ENCODE results near the gene MID1. TPM values are rescaled to one million over a fixed set of nuclear protein-coding genes. Genes with fewer than 3 reads are reported as not detected.

MID1 gene
- total RNA-seq, 1 experiment from 2014 or later = 11.8 TPM

DNA sequence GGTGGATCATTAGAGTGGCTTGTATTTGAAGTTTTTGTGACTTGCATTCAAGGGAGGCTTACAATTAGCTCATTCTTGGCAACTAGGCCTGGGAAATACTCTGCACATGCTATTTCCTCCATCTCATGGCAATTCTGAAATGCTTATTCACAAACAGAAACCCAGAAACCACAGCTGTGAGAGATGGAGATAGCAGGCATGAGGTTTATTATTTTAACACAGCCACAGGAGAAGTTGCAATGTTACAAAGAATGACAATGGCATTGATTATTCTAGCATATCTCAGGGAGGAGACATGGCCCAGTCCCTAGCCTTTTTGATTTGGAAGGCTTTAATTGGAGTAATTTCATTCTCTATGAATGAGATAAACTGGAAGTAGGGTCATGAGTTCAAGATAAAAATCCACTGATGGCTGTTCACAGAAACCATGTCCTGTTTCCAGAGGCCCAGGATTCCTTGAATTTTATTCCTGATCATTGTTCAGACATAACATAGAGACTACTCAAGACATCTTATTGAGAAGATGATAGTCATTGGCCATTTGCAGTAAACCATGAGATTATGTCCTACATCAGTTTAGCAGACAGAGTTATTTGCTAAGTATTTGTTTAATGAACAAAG lies 123.9 kb downstream of the MID1 start:
- peak; percentile 78 for DNase-seq (ENCODE audit: low read depth)

- no peak for DNase-seq (ENCODE audit: low read depth)
Measured at GRCh38 chrX:10495677-10496076, 124.7 kb downstream of the MID1 start.

DNA sequence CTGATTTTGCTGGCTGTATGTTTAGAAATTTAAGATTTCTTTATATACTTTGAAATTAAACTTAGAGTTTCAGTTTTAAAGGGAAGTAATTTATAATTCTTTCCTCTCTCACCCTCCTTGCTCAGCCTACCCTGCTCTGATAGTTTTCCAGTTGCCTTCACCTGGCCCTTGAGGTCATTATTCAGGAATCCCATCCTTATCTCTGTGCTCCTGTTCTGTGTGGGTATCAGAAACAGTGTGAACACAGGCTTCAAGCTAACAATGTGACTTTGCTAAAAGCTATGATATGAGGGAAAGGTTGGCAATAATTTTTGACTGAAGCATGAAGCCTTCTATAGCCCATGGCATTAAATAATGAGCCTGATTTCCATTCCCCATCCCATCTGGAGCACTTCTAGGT lies 128.1 kb downstream of the MID1 start:
- DNase-seq (ENCODE audit: low read depth) = no peak

DNA sequence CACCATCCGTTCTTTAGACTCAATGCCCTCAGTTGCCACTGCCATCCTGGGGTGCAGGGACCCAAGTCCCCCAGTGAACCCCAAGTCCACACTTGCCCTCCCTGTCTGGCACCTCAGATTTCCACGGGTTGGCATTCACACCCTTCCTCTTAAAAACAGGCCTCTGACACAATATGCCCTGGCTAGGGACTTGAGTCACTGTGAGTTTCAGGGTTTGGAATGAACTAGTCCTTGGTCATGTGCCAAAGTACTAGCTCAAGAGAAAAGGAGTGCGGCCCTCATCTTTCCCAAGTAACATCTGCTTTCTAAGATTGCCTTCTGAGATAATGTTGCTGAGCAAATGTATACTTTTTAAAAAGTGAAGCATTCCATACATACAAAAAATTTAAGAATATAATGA lies 134.0 kb downstream of the MID1 start:
- DNase-seq (ENCODE audit: low read depth) = peak; percentile 77

DNA sequence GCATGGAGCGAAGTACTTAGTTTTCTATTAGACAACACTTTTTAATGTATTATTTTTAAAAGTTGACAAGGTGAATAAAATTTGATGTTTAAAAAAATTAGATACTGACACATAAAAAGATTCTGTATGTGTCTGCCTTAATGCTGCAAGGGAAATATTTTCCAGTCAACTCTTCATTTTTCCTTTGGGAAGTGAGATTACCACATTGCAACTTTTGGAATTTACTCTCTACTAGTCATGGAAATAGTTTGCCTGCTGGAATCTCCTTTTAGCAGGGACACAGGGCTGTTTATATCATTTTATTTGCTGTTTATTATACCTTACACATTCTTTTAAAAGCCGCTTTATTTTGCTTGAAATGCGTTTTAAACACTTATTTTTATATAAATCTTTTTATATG lies 135.1 kb downstream of the MID1 start:
- no peak for DNase-seq (ENCODE audit: low read depth)

DNA sequence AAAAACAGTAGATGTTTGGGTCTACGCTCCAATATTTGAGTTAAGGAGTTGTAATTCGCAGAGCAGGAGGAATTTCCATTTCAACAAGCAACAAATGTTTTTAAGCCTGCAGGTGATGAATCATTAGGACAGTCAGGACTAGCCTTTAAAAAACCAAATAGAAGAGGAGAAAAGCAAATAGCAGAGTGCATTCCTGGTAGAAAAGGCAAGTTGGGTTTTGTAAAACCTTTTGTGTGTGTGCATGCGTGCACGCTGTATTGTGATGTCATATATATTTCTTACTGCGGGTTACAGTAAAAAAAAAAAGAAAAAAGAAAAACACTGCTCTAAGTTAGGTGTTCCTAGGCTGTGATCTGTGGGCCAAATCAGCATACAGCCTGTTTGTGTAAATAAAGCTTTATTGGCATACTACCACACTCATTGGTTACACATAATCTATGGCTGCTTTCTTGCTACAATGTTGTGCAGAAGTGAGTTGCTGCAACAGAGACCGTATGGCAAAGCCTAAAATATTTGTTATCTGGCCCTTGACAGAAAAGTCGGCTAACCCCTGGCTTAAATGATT lies 135.6 kb downstream of the MID1 start:
- peak; percentile 34 for DNase-seq (ENCODE audit: low read depth)

GRCh38 chrX:10483191-10483831 lies 137.1 kb downstream of the MID1 start:
- DNase-seq (ENCODE audit: low read depth) = no peak

- DNase-seq (ENCODE audit: low read depth) = no peak
Measured at GRCh38 chrX:10482708-10483107, 137.7 kb downstream of the MID1 start.

DNA sequence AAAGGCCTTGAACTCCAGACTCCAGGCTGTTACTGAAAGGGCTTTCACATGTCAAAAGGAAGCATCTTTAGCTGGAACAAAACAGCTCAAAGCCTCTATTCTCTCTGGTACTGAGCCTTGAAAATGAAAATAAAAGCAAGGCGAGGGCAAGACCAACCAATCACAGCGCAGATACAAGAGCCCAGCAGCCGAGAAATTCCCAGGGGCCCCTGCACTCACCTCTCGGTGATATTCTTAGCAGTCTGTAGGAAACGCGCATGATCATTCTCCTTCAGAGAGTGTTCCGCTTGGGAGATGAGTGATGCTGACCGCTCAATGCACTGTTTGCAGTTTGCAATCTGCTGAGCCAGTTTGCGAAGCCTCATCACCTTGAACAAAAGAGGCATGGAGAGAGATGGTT lies 138.1 kb downstream of the MID1 start:
- DNase-seq (ENCODE audit: low read depth) = no peak

DNA sequence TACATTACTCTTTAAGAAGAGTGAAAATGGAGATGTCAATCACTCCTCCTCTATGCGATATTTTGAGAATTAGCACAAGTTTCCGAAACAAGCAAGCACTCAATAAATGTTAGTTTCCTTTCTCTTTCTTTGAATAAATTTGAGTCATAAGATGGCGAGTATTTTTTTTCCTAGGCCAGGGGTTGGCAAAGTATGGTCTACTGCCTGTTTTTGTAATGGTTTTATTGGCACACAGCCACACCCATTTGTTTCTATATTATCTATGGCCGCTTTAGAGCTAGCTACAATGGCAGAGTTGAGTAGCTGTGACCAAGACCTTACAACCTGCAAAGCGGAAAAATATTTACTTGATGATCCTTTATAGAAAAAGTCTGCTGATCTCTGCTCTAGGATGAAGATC lies 139.5 kb downstream of the MID1 start:
- DNase-seq (ENCODE audit: low read depth) = no peak

GRCh38 chrX:10479508-10479907 lies 140.9 kb downstream of the MID1 start:
- no peak for DNase-seq (ENCODE audit: low read depth)

GRCh38 chrX:10477525-10477924 lies 142.9 kb downstream of the MID1 start:
- no peak for DNase-seq (ENCODE audit: low read depth)

GRCh38 chrX:10474913-10475568 lies 145.3 kb downstream of the MID1 start:
- DNase-seq (ENCODE audit: low read depth) = no peak

- no peak for DNase-seq (ENCODE audit: low read depth)
Measured at GRCh38 chrX:10474510-10474909, 145.9 kb downstream of the MID1 start.

GRCh38 chrX:10471418-10471817 lies 149.0 kb downstream of the MID1 start:
- DNase-seq (ENCODE audit: low read depth) = no peak

DNA sequence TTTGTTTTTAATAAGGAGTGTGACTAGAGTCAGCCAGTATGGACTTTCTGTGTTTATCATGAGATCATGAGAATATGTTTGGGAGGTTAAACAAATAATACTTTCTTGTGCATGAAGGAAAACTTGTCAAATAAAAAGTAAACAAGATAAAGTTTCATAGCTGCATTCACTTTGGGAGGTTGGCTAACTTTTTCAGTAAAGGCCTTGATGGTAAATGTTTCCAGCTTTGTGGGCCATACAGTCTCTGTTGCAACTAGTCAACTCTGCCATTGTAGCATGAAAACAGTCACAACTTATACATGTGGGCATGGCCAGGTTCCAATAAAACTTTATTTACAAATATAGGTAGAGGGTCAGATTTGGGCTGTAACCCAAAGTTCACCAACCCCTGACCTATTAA lies 150.4 kb downstream of the MID1 start:
- no peak for DNase-seq (ENCODE audit: low read depth)

- DNase-seq (ENCODE audit: low read depth) = no peak
Measured at GRCh38 chrX:10467793-10468192, 152.6 kb downstream of the MID1 start.

GRCh38 chrX:10465254-10465653 lies 155.1 kb downstream of the MID1 start:
- no peak for DNase-seq (ENCODE audit: low read depth)

GRCh38 chrX:10457092-10457491 lies 163.3 kb downstream of the MID1 start:
- DNase-seq (ENCODE audit: low read depth) = no peak

DNA sequence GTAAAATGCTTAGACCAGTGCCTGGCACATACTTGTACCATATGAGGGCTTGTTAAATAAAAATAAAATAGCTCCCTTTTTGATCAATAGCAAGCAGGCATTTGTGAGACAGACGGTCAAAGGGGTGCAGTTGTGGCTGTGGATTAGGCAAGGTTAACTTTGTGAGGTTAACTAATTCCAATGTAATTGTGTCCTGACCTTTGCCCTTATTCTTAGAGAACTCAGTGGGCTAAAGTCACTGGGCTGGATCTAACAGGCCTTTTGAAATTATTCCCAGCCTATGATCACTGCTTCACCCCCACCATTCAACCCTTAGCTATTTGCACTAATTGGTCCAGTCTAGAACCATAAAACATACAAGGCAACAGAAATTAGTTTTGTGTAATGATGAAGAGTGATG lies 166.4 kb downstream of the MID1 start:
- DNase-seq (ENCODE audit: low read depth) = no peak

DNA sequence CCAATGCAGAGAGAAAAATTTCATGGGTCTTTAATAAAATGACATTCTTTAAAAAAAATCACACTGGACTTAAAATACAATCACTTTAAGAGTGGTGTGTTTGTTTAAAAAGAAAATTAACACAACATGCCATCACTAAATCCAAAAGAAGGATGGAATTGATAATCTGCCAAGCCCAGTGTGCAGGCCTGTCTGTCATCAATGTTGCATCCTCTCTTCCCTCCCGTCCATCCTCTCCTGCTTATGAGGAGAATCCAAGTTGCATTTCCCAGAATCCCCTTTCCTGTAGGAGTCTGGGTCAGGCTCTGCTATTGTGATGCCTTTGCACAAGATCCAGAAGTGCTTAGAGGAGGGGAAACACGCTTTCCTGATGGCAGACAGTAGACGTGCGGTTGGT lies 169.4 kb downstream of the MID1 start:
- DNase-seq (ENCODE audit: low read depth) = no peak

GRCh38 chrX:10450229-10450958 lies 170.0 kb downstream of the MID1 start:
- DNase-seq (ENCODE audit: low read depth) = peak; percentile 82
